ENCODE data around the gene TBC1D19.

GRCh38 chr4:26707342-26707741 is 123.5 kb downstream of the TBC1D19 start:
- TF ChIP-seq CTCF (IDR thresholded peaks at IDR 0.05 in 4 of 5, conservative IDR thresholded peaks at IDR 0.05 in 1 of 5) (no peak), POLR2A (IDR thresholded peaks at IDR 0.05) (no peak)
